ENCODE data around the gene THADA. TPM values are rescaled to one million over a fixed set of nuclear protein-coding genes. Genes with fewer than 3 reads are reported as not detected.

Gene THADA
- total and polyA plus RNA-seq, 8 donors, result 9.4 to 25.1 (median 18.2) TPM

- Histone ChIP-seq H3K9me3 (no peaks in the 10 kb centered on the region), H3K27me3 (no peaks in the 10 kb centered on the region), H3K36me3 (no peaks in the 10 kb centered on the region), H3K4me1 (no peaks in the 10 kb centered on the region), H3K4me3 (no peak overlapping the region), H3K27ac (no peak overlapping the region)
- DNase-seq (peak in 1 of 6 donors; percentile 8), ATAC-seq (no peak), FAIRE-seq (no peak)
- TF ChIP-seq, protein P1, sequence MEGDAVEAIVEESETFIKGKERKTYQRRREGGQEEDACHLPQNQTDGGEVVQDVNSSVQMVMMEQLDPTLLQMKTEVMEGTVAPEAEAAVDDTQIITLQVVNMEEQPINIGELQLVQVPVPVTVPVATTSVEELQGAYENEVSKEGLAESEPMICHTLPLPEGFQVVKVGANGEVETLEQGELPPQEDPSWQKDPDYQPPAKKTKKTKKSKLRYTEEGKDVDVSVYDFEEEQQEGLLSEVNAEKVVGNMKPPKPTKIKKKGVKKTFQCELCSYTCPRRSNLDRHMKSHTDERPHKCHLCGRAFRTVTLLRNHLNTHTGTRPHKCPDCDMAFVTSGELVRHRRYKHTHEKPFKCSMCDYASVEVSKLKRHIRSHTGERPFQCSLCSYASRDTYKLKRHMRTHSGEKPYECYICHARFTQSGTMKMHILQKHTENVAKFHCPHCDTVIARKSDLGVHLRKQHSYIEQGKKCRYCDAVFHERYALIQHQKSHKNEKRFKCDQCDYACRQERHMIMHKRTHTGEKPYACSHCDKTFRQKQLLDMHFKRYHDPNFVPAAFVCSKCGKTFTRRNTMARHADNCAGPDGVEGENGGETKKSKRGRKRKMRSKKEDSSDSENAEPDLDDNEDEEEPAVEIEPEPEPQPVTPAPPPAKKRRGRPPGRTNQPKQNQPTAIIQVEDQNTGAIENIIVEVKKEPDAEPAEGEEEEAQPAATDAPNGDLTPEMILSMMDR (IDR thresholded peaks at IDR 0.05), result no peak
- 92 to 98% methylated on average over 5 of the region's 5 CpGs for WGBS, 2 donors
- intact Hi-C loops (cut with DNase I), result no loop called here
Observed at GRCh38 chr2:43209204-43209717, 386.6 kb downstream of the THADA start.

GRCh38 chr2:43207553-43208300 lies 388.1 kb downstream of the THADA start:
- ATAC-seq, result peak in 2 of 4 donors; percentile 31 to 55

GRCh38 chr2:43206602-43207001 lies 389.2 kb downstream of the THADA start:
- ATAC-seq, result no peak
- TF ChIP-seq, protein P1 (IDR thresholded peaks at IDR 0.05), result no peak

More at GRCh38 chr2:43207553-43208300, 388.1 kb downstream of the THADA start:
- 75 to 85% methylated on average over 9 of the region's 9 CpGs for WGBS, 2 donors
- Histone ChIP-seq H3K27ac (no peak overlapping the region), H3K4me3 (no peak overlapping the region), H3K4me1 (no peaks in the 10 kb centered on the region), H3K36me3 (no peaks in the 10 kb centered on the region), H3K9me3 (no peaks in the 10 kb centered on the region), H3K27me3 (no peaks in the 10 kb centered on the region)
- DNase-seq, result peak in 1 of 6 donors; percentile 17
- intact Hi-C loops (cut with DNase I), result no loop called here
- TF ChIP-seq, protein P1 (IDR thresholded peaks at IDR 0.05), result no peak
- no peak for FAIRE-seq

GRCh38 chr2:43203373-43203772 lies 392.5 kb downstream of the THADA start:
- ATAC-seq, result no peak
- 92 to 95% methylated on average over 11 of the region's 11 CpGs for WGBS, 2 donors
- intact Hi-C loops (cut with DNase I), result no loop called here

More at GRCh38 chr2:43206602-43207001, 389.2 kb downstream of the THADA start:
- no peaks in the 10 kb centered on the region for H3K27me3 ChIP-seq
- FAIRE-seq, result no peak
- intact Hi-C loops (cut with DNase I), result no loop called here
- H3K36me3 ChIP-seq, result no peaks in the 10 kb centered on the region
- peak in 1 of 6 donors; percentile 18 for DNase-seq
- no peaks in the 10 kb centered on the region for H3K9me3 ChIP-seq
- WGBS, 2 donors, result 92 to 97% methylated on average over 7 of the region's 7 CpGs
- no peak overlapping the region for H3K27ac ChIP-seq
- H3K4me3 ChIP-seq, result no peak overlapping the region
- no peaks in the 10 kb centered on the region for H3K4me1 ChIP-seq

More at GRCh38 chr2:43203373-43203772, 392.5 kb downstream of the THADA start:
- H3K4me1 ChIP-seq, result peaks cover 0 to 3% (median 0%) of the 10 kb centered on the region in 3 donors
- DNase-seq (no peak), FAIRE-seq (no peak)
- no peaks in the 10 kb centered on the region for H3K27me3 ChIP-seq
- TF ChIP-seq, protein P1 (IDR thresholded peaks at IDR 0.05), result no peak
- H3K27ac ChIP-seq, result no peak overlapping the region
- H3K36me3 ChIP-seq, result no peaks in the 10 kb centered on the region
- H3K9me3 ChIP-seq, result no peaks in the 10 kb centered on the region
- H3K4me3 ChIP-seq, result no peak overlapping the region

All from pancreas (tissue), 10 donors.